Activated CD4-positive, alpha-beta T cell treated with anti-CD3 and anti-CD28 coated beads, Interleukin-2, Interleukin-6, amounts not matched to agents 100 ng/mL and 50 ng/mL, durations not matched to agents 16 hours and 8 hours (primary cell): ENCODE results near the gene GALNTL6.

Experiments
- DNase-seq: peaks from one replicate; pipeline ENCODE4 v3.0.0-alpha.2; 2020

The GALNTL6 gene

DNA sequence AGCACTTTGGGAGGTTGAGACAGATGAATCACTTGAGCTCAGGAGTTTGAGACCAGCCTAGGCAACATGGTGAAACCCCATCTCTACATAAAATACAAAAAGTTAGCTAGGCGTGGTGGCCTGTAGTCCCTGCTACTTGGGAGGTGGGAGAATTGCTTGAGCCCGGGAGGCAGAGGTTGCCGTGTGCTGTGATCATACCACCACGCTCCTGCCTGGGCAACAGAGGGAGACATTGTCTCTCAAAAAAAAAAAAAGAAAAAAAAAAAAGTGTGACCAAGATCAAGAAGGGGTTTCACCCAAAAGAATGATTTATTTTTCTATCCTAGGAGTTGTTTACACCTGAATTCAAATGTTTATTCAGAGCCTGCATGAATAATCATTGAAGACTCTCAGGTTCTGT is 783.0 kb downstream of the GALNTL6 start:
- no peak for DNase-seq

GRCh38 chr4:172599554-172599953 is 786.4 kb downstream of the GALNTL6 start:
- DNase-seq: no peak

DNA sequence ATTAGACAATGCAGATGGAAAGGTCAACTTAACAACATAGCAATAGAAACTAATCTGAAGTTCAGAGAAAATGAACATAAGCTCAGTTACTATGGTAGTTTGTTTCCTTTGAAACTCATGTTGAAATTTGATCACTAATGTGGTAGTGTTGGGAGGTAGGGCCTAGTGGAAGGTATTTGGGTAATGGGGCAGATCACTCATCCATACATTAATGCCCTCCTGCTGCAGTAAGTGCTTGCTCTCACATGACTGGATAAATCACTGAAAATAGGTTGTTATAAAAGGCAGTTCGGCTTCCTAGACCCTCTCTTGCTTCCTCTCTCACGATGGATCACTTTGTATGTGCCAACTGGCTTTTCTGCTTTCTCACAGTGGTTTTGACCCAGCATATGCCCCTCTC is 788.0 kb downstream of the GALNTL6 start:
- DNase-seq: no peak

DNA sequence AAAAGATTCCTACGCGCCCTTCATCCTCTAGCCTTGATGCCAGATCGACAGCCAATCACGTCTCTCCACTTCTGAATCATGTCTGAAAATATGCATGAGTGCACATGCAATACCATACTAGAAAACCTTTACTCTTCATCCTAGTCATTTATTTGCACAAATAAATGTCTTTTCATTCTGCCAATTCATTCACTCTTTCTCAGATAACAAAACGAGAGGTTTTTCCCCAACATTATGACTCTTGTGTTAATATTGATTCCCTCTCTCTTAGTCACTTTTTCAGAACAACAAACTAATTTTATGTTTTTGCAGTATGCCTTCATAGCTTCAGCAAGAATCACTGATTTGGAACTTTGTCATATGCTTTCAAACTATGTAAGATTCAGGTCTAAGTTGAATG is 806.0 kb downstream of the GALNTL6 start:
- no peak for DNase-seq

DNA sequence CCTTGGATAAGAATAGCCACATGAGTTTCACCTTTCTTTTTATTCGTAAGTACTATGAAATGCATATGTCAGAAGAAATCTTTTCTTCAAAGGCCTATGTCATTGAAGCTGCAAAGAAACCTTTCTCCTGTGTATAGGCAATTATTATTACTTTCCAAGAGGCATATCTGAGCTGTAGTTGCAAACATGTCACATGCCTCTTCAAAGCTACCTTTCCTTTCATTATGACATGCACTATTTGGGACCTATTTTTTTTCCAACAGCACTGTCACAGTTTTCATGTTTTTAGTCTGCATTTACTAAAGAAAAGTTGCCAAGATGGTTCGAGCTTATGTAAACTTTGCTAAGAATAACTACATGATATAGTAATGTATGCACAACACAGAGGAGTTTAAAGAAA is 806.6 kb downstream of the GALNTL6 start:
- no peak for DNase-seq

DNA sequence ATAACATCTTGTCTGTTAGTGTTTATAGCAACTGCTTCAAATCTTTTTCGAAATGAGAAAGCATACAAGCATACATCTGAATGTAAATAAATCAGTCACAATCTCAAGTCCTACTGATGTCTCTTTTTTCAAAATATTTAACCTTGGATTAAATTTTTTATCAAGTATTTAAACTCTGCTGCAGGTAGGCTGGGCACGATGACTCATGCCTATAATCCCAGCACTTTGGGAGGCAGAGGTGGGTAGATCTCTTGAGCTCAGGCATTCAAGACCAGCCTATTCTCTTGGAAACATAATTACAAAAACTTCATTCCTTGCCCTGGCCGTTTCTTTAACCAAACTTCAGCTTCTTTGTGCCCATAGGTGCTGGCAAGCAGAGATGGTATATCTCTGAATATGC is 815.1 kb downstream of the GALNTL6 start:
- DNase-seq: no peak

- DNase-seq: no peak
Measured at GRCh38 chr4:172630280-172630679, 817.1 kb downstream of the GALNTL6 start.

GRCh38 chr4:172631832-172632231 is 818.6 kb downstream of the GALNTL6 start:
- DNase-seq: no peak

DNA sequence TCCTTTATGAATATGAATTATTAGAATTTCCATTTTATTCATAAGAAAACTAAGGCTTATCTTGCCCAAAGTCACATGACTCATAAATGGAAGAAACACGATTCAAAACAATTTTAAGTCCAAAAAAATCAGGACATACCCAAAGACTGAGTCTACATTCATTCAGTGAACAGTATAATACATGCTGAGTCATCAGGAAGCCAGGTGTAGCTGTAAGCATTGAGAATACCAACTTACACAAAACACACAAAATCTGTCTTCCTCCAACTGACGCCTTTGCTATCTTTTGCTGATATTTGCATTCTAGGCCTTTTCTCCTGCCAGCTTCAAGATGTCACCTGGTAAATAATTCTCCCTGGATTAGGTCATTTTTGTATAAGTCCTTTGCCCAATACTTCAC is 835.3 kb downstream of the GALNTL6 start:
- DNase-seq: no peak

- no peak for DNase-seq
Measured at GRCh38 chr4:172649143-172649542, 835.9 kb downstream of the GALNTL6 start.

DNA sequence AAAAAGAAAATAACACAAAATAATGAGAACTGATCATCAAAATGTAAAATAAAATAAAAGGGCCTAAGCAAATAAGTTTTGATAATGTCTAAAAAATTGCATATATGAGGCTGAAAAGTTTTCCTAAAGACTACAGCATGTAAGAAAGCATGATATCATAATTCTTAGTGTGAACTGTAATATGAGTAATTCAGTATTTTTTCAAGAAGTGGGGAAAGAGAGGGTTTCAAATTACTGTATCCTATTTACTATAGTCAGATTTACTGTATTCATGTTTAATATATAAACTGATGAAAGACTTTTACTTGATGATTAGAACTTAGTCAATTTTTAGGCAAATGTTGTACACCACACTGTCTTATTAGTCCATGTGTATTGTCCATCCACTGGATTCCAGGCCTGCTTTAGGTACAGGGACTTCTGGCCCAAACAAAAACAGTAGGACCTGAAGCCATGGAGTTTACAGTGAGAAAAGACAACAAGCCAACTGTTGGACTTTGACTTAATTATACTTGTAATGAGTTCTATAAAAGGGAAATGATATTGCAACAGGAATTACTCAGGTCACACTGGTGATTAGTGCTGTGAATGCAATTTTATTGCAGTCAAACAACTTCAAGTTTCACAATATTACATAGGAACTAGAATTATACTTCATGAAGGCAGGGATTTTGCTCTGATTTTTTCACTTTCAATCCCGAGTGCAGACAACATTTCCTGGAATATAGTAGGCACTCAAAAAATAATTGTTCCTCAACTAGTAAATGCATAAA is 837.7 kb downstream of the GALNTL6 start:
- no peak for DNase-seq

DNA sequence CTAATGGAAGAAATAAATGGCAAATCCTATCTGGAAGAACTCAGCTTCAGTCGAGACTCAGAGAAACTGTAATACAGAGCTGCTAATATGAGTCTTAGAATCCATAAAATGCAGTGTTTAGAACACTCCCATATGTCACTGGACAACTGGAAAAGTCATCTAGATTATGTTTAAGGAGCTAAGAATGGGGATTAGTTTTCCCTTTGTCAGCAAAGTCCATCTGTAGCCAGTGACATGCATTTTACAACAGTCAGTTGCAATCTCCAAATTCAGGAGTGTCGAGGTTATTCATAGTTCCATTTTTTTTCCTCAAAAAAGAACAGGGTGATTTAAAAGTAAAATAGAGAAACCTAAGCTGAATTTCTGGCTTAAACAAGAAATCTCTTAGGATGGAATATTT is 838.8 kb downstream of the GALNTL6 start:
- no peak for DNase-seq

DNA sequence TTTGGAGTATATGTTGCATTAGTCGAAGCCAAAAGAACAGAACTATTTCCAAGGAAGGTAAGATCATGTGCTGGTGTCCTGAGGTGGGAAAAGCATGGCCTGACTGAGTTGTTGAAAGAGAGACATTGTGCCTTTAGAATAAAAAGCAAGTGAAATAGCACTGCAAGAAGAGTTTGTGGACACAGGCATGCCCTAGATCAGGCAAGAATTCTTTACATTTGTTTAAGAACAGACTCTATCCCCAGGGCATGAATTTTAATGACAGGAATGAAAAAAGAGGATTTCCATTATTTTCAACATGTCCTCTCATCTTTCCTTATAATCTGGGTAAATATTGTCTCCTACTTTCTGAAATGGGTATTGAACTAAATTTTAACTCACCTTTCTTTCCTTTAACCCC is 839.2 kb downstream of the GALNTL6 start:
- no peak for DNase-seq

DNA sequence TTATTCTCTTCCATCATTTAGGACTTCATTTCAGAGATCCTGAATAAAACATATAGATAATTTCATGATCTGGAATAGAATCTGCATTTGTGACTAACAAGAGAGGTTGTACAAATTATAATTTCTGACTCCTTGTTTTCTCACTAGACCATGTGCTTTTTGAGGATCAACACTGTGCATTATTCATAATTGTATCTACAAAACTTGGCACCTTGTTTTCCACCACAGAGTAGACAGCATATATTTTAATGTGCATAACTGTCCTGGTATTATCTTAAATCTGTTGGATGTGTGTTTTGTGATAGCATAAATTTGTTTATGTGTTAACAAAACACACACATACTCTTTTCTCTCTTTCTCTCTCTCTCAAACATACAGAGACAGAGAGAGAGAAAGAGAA is 840.5 kb downstream of the GALNTL6 start:
- no peak for DNase-seq

- no peak for DNase-seq
Measured at GRCh38 chr4:172654457-172654856, 841.3 kb downstream of the GALNTL6 start.

DNA sequence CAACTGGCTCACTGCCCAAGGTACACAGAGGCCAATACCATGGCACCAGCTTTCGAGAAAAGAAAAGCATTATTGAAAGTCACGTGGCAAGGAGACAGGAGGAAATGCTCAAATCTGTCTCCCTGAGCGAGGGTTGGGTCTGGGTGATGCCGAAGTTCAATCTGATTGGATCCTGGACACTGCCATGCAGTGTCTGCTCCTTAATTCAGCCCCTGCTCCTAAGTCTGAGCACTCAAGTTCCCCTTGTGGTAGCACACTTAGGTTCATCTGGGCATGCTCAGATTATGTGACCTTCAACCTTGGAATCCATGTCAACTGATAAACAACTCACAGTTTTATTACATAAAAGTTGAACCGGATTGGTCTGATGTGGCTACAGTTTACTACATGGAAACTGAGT is 842.9 kb downstream of the GALNTL6 start:
- DNase-seq: no peak

DNA sequence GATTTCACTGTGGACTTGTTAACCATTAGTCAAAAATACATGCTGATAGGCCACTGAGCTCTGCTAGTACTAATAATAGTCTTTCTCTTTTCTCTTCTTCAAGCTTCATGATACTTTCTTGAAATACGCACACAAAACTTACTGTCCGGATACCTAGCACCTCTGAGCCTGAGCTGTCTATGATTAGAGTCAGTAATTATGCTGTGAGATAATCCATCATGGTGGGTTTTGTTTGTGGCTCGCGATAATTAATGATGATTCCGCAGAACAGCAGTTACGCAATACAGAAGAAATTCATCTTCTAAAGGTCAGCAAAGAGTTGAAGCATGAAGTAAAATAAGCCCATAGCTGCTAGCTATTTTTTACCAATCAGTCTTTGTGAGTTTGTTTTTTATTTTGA is 843.9 kb downstream of the GALNTL6 start:
- no peak for DNase-seq

DNA sequence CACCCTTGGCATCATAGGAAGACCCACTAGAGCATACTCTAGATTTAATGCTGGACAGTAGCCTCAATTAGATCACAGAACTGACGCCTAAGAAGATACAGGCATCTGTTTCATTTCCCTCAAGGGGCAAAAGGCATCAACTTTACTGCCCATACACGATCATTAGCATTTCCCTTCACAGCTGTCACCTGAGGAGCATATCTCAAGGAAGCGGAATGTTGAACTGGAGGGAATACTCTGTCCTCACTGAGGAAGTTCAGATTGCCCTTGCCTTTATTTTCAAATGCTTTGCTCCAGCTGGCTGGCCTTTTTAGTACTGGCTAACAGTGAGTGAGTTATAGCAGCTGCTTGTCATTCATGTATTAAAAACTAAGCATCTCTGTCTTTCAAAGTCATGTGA is 847.0 kb downstream of the GALNTL6 start:
- no peak for DNase-seq

DNA sequence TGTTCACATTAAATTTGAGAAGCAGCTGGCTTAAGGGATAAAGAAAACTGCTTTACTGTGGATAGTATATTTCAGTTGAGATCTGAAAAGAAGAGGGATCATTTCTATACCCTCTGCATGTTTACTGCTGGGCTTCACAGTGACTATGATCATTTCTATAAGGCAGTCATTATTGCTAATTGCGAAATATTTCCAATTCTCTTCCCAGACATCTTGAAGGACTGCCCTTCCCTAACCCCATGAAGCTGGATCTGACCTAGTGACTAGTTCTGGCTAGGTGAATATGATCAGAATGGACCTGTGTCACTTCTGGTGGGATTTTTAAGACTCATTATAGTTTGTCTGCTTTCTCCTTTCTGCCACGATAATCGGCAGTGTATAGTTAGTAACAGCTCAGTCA is 848.9 kb downstream of the GALNTL6 start:
- no peak for DNase-seq

DNA sequence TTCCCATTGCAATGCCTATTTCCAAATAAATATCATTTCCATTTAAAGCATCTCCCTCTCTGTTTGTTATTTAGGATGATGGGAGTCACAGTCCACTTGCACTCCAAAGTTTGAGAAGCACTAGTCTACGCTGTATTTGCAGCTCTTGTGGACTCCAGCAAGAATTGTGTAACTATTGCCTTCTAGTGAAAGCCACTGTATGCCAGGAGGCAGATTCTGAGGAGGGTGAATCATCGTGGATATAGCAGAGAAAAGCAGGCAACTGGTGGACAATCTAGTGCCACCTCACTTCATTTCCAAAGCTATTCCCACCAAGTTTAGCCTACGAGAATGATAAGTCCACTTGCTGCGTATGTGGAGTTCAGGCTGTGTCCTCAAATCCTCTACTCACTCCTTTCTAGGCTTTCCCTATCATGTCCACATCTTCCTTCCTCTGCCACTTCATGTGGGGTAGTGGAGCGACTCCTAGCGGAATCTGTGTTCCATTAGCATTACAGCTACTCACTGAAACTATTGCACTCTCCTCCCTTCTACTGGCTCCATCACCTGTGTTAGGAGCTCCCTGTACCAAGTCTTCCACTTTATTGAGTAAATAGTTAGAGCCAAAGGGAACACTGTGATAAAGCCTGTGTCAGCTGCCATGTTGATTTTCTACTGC is 853.6 kb downstream of the GALNTL6 start:
- DNase-seq: no peak

GRCh38 chr4:172674811-172675210 is 861.6 kb downstream of the GALNTL6 start:
- DNase-seq: no peak

DNA sequence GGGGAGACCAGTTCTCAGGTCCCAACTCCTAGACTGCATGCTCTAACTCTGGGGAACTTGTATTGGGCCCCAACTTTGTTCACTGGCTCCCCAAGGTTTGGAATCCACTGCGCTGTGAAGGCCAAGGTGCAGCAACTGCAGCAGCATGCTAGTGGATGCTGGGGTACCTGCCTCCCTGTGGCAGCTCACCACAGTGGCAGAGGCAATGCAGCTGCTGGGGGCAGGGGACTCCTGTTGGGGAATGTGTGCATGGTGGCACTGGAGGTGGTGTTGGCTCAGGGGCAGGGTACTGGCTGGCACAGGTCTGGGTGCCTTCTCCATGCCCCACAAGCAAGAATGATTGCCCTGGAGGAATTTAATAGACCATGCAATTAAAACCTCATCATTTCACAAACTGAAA is 862.0 kb downstream of the GALNTL6 start:
- no peak for DNase-seq

GRCh38 chr4:172680691-172681090 is 867.5 kb downstream of the GALNTL6 start:
- no peak for DNase-seq

- DNase-seq: no peak
Measured at GRCh38 chr4:172683021-172683420, 869.8 kb downstream of the GALNTL6 start.

DNA sequence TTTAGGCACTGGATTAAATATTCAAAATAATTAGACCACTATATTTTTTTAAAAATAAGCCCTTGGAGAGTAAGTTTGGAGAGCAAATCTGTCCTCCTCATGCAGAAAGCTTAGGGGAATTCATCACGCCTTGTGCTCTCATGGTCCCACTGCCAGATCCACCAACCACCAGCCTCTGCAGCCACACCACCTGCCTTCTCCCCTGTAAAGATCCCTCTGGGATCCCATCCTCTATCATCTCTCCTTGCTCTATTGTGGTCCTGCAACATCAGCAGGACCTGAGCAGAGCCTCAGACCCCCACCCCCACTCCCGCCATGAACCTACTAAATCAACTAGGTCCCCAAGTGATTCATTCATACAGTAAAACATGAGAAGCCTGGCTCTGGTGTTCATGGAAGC is 872.8 kb downstream of the GALNTL6 start:
- no peak for DNase-seq
